PC-9 (cell line): Measurements from ENCODE around the gene HDAC11.

Experiments
- CTCF ChIP-seq: fragments of 200-600 bp; sonication (generic); conservative IDR thresholded peaks from 2 replicates; pipeline ENCODE4 v1.6.1; 2017; ENCODE audit warnings: mixed run types, antibody characterized with exemption, mild to moderate bottlenecking, moderate library complexity
- EZH2 ChIP-seq: fragments of 200-600 bp; sonication (generic); IDR thresholded peaks from 2 replicates; pipeline ENCODE4 v1.8.0; 2017; ENCODE audit warnings: antibody characterized with exemption, low read depth

- no peak for TF ChIP-seq CTCF
- no peak for TF ChIP-seq EZH2
Measured at GRCh38 chr3:13508496-13508895, 28.4 kb downstream of the HDAC11 start.
